GM06990 (cell line): ENCODE measurements around the gene L3MBTL3.

Source experiments
- DNase-seq: peaks from one replicate; pipeline ENCODE4 v3.0.0-alpha.2; 2011; ENCODE audit not compliant: insufficient read length; ENCODE audit errors: extremely low read depth
- H3K27me3 ChIP-seq: replicated peaks from 2 replicates; pipeline ENCODE4 v1.6.0; 2011; ENCODE audit warnings: low read length; ENCODE audit not compliant: control insufficient read depth, insufficient read depth
- H3K36me3 ChIP-seq: 2 replicates; pipeline ENCODE4 v1.5.1; 2011; ENCODE audit warnings: low read length; ENCODE audit not compliant: control insufficient read depth, insufficient read depth
- H3K4me3 ChIP-seq: replicated peaks from 2 replicates; pipeline ENCODE4 v1.5.1; 2011; ENCODE audit warnings: low read depth, mild to moderate bottlenecking, control low read depth, low read length
- CTCF ChIP-seq: IDR thresholded peaks from 2 replicates; pipeline ENCODE4 v1.5.1; 2011; ENCODE audit warnings: low read length, control low read depth, mild to moderate bottlenecking, inconsistent platforms; ENCODE audit not compliant: insufficient read depth, poor library complexity, severe bottlenecking

The L3MBTL3 gene

GRCh38 chr6:130000526-130001421 is 17.6 kb upstream of the L3MBTL3 start:
- H3K36me3 ChIP-seq = no peaks in the 10 kb centered on the region

GRCh38 chr6:130008236-130008873 is 10.0 kb upstream of the L3MBTL3 start:
- no peaks in the 10 kb centered on the region for H3K36me3 ChIP-seq
- no peak overlapping the region for H3K4me3 ChIP-seq
- no peak for TF ChIP-seq CTCF
- no peak for DNase-seq
- no peaks in the 10 kb centered on the region for H3K27me3 ChIP-seq

More at GRCh38 chr6:130000526-130001421, 17.6 kb upstream of the L3MBTL3 start:
- no peak for TF ChIP-seq CTCF
- no peak for DNase-seq
- Histone ChIP-seq H3K4me3 (no peak overlapping the region), H3K27me3 (no peaks in the 10 kb centered on the region)

- TF ChIP-seq CTCF = no peak
- H3K36me3 ChIP-seq = no peaks in the 10 kb centered on the region
- H3K4me3 ChIP-seq = no peak overlapping the region
- DNase-seq = no peak
- no peaks in the 10 kb centered on the region for H3K27me3 ChIP-seq
Measured at GRCh38 chr6:130009146-130009545, 9.2 kb upstream of the L3MBTL3 start.

- H3K4me3 ChIP-seq = no peak overlapping the region
- no peaks in the 10 kb centered on the region for H3K36me3 ChIP-seq
- no peaks in the 10 kb centered on the region for H3K27me3 ChIP-seq
- DNase-seq = no peak
- TF ChIP-seq CTCF = no peak
Measured at GRCh38 chr6:130010387-130010786, 8.0 kb upstream of the L3MBTL3 start.

- Histone ChIP-seq H3K27me3 (no peaks in the 10 kb centered on the region), H3K36me3 (no peaks in the 10 kb centered on the region), H3K4me3 (no peak overlapping the region)
- TF ChIP-seq CTCF = no peak
- DNase-seq = no peak
Measured at GRCh38 chr6:130012728-130013127, 5.7 kb upstream of the L3MBTL3 start.
